Measurements from ENCODE around the gene EPGN. TPM values are rescaled to one million over a fixed set of nuclear protein-coding genes. Genes with fewer than 3 reads are reported as not detected.
"Not testable (repeated sequence)": the region's sequence is repeated elsewhere in the genome, so short reads cannot be mapped to it uniquely, and the experiment has no call there.

EPGN gene
- polyA plus RNA-seq, 1 donor (not counting 4 experiments of a cell fraction or from before 2014, with no cell fraction given) = 330 TPM

DNA sequence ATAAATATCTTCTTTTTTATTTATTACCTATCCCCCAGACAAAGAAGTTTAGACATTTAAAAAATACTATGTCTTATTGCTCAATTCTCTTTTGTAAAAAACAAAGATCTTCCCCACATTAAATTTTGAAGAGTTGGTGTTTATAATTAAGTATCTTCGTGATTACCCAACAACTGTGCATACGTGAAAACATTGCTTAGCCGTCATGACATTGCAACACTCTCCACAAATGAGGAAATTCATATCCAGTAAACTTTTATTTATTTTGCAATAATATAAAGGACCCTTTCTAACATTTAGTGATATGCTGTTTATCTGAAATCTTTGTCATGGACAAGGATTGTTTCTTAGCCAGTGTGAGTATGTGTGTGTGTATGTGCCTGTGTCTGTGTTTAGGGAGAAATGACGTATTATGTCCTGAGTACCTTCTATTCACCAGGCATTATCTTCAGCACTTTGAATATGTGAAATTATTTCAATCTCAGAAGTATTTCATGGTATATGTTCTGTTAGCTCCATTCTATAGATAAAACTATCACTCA lies 30.6 kb downstream of the EPGN start:
- dilution Hi-C loops (cut with MboI; ENCODE audit: extremely low pct_ligation_motif_present, low sequenced_read_pairs) = no loop called here

DNA sequence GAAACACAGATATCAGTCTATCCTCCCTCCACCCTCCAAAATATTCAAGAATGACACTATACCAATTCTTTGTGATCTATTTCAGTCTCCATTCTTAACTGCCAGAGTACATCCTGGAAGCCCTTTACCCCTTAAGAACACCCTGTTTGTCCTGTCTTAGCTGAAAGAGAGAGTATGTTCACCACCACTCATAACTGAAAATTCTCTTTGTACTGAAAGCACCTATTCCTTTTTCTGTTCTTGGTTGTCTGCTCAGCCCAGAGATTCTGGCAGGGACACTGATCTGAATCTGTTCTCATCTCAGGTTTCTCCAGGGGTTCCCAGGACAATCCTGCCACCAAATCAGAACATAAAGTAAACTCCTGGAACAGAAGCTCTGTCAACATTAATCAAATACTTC lies 31.2 kb downstream of the EPGN start:
- no peak overlapping the region for H2AFZ ChIP-seq (ENCODE audit: control insufficient read depth, low read length)
- H3K79me2 ChIP-seq (ENCODE audit: control insufficient read depth, insufficient read depth, low read length) = no peaks in the 10 kb centered on the region
- H3K36me3 ChIP-seq (ENCODE audit: control insufficient read depth in 2 of 2, extremely low read depth in 1 of 2, insufficient read depth in 2 of 2, low read length in 2 of 2) = peaks cover 0 to 4% of the 10 kb centered on the region in 2 experiments
- H3K9ac ChIP-seq (ENCODE audit: control insufficient read depth, extremely low read depth, insufficient read depth, low read length) = no peak overlapping the region
- no peaks in the 10 kb centered on the region for H3K4me1 ChIP-seq (ENCODE audit: control insufficient read depth, extremely low read depth, insufficient read depth, low read length)
- FAIRE-seq (no peak), DNase-seq (ENCODE audit: low read depth, low spot score) (no peak)
- H4K20me1 ChIP-seq (ENCODE audit: control insufficient read depth, extremely low read depth, insufficient read depth, low read length) = no peaks in the 10 kb centered on the region
- H3K4me3 ChIP-seq (ENCODE audit: control insufficient read depth in 2 of 3, extremely low read depth in 1 of 3, insufficient read depth in 2 of 3, low read depth in 1 of 3, low read length in 3 of 3) = no peak overlapping the region
- H3K9me3 ChIP-seq (ENCODE audit: control insufficient read depth, low read depth, low read length) = peaks cover 2% of the 10 kb centered on the region
- no peak overlapping the region for H3K4me2 ChIP-seq (ENCODE audit: control insufficient read depth, extremely low read depth, insufficient read depth, low read depth, low read length)
- H3K9me1 ChIP-seq (ENCODE audit: control insufficient read depth, extremely low read depth, insufficient read depth, low read length) = no peaks in the 10 kb centered on the region
- dilution Hi-C loops (cut with MboI; ENCODE audit: extremely low pct_ligation_motif_present, low sequenced_read_pairs) = no loop called here
- H3K27ac ChIP-seq (ENCODE audit: control insufficient read depth, insufficient read depth, low read length) = no peak overlapping the region
- H3K27me3 ChIP-seq (ENCODE audit: control insufficient read depth, extremely low read depth, insufficient read depth, low read length) = no peaks in the 10 kb centered on the region
- TF ChIP-seq EZH2 (IDR thresholded peaks at IDR 0.05; ENCODE audit: low read length) = no peak
- TF ChIP-seq, protein P1, sequence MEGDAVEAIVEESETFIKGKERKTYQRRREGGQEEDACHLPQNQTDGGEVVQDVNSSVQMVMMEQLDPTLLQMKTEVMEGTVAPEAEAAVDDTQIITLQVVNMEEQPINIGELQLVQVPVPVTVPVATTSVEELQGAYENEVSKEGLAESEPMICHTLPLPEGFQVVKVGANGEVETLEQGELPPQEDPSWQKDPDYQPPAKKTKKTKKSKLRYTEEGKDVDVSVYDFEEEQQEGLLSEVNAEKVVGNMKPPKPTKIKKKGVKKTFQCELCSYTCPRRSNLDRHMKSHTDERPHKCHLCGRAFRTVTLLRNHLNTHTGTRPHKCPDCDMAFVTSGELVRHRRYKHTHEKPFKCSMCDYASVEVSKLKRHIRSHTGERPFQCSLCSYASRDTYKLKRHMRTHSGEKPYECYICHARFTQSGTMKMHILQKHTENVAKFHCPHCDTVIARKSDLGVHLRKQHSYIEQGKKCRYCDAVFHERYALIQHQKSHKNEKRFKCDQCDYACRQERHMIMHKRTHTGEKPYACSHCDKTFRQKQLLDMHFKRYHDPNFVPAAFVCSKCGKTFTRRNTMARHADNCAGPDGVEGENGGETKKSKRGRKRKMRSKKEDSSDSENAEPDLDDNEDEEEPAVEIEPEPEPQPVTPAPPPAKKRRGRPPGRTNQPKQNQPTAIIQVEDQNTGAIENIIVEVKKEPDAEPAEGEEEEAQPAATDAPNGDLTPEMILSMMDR (optimal IDR thresholded peaks at IDR 0.05 in 1 of 3, IDR thresholded peaks at IDR 0.05 in 1 of 3, conservative IDR thresholded peaks at IDR 0.05 in 1 of 3; ENCODE audit: extremely low read depth in 1 of 3, insufficient read depth in 2 of 3, low read length in 3 of 3) = no peak

More for the DNA sequence above, 30.6 kb downstream of the EPGN start:
- H2AFZ ChIP-seq (ENCODE audit: control insufficient read depth, low read length) = no peak overlapping the region
- H3K9ac ChIP-seq (ENCODE audit: control insufficient read depth, extremely low read depth, insufficient read depth, low read length) = no peak overlapping the region
- H3K36me3 ChIP-seq (ENCODE audit: control insufficient read depth in 2 of 2, extremely low read depth in 1 of 2, insufficient read depth in 2 of 2, low read length in 2 of 2) = peaks cover 0 to 4% of the 10 kb centered on the region in 2 experiments
- no peak for TF ChIP-seq EZH2 (IDR thresholded peaks at IDR 0.05; ENCODE audit: low read length)
- TF ChIP-seq, protein P1 (optimal IDR thresholded peaks at IDR 0.05 in 1 of 3, IDR thresholded peaks at IDR 0.05 in 1 of 3, conservative IDR thresholded peaks at IDR 0.05 in 1 of 3; ENCODE audit: extremely low read depth in 1 of 3, insufficient read depth in 2 of 3, low read length in 3 of 3) = no peak
- H3K79me2 ChIP-seq (ENCODE audit: control insufficient read depth, insufficient read depth, low read length) = no peaks in the 10 kb centered on the region
- H4K20me1 ChIP-seq (ENCODE audit: control insufficient read depth, extremely low read depth, insufficient read depth, low read length) = no peaks in the 10 kb centered on the region
- DNase-seq (ENCODE audit: low read depth, low spot score) (no peak), FAIRE-seq (no peak)
- no peaks in the 10 kb centered on the region for H3K9me1 ChIP-seq (ENCODE audit: control insufficient read depth, extremely low read depth, insufficient read depth, low read length)
- no peaks in the 10 kb centered on the region for H3K4me1 ChIP-seq (ENCODE audit: control insufficient read depth, extremely low read depth, insufficient read depth, low read length)
- no peaks in the 10 kb centered on the region for H3K27me3 ChIP-seq (ENCODE audit: control insufficient read depth, extremely low read depth, insufficient read depth, low read length)
- no peak overlapping the region for H3K4me2 ChIP-seq (ENCODE audit: control insufficient read depth, extremely low read depth, insufficient read depth, low read depth, low read length)
- no peaks in the 10 kb centered on the region for H3K9me3 ChIP-seq (ENCODE audit: control insufficient read depth, low read depth, low read length)
- no peak overlapping the region for H3K27ac ChIP-seq (ENCODE audit: control insufficient read depth, insufficient read depth, low read length)
- H3K4me3 ChIP-seq (ENCODE audit: control insufficient read depth in 2 of 3, extremely low read depth in 1 of 3, insufficient read depth in 2 of 3, low read depth in 1 of 3, low read length in 3 of 3) = no peak overlapping the region

DNA sequence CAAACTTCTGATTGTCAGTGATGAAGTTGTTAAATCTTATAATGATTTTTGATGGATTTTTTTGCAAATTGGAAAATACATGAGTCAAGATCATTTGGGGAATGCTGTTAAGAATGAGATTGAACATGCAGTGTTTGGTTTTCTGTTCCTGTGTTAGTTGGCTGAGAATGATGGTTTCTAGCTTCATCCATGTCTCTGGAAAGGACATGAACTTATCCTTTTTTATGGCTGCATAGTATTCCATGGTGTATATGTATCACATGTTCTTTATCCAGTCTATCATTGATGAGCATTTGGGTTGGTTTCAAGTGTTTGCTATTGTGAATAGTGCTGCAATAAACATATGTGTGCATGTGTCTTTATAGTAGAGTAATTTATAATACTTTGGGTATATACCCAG lies 32.2 kb downstream of the EPGN start:
- H3K27ac ChIP-seq (ENCODE audit: control insufficient read depth, insufficient read depth, low read length); H3K79me2 ChIP-seq (ENCODE audit: control insufficient read depth, insufficient read depth, low read length); H3K4me2 ChIP-seq (ENCODE audit: control insufficient read depth, extremely low read depth, insufficient read depth, low read depth, low read length); H3K9me3 ChIP-seq (ENCODE audit: control insufficient read depth, low read depth, low read length); DNase-seq (ENCODE audit: low read depth, low spot score); H3K4me3 ChIP-seq (ENCODE audit: control insufficient read depth in 2 of 3, extremely low read depth in 1 of 3, insufficient read depth in 2 of 3, low read depth in 1 of 3, low read length in 3 of 3); H3K9me1 ChIP-seq (ENCODE audit: control insufficient read depth, extremely low read depth, insufficient read depth, low read length); H3K9ac ChIP-seq (ENCODE audit: control insufficient read depth, extremely low read depth, insufficient read depth, low read length); H3K4me1 ChIP-seq (ENCODE audit: control insufficient read depth, extremely low read depth, insufficient read depth, low read length); H4K20me1 ChIP-seq (ENCODE audit: control insufficient read depth, extremely low read depth, insufficient read depth, low read length); H3K36me3 ChIP-seq (ENCODE audit: control insufficient read depth in 2 of 2, extremely low read depth in 1 of 2, insufficient read depth in 2 of 2, low read length in 2 of 2); H2AFZ ChIP-seq (ENCODE audit: control insufficient read depth, low read length); dilution Hi-C loops (cut with MboI; ENCODE audit: extremely low pct_ligation_motif_present, low sequenced_read_pairs); H3K27me3 ChIP-seq (ENCODE audit: control insufficient read depth, extremely low read depth, insufficient read depth, low read length): not testable (repeated sequence)
- peak; percentile 23 for FAIRE-seq
